ENCODE measurements around the gene TMEM94. TPM values are rescaled to one million over a fixed set of nuclear protein-coding genes. Genes with fewer than 3 reads are reported as not detected.

TMEM94 gene
- 10 to 100 TPM; 50.4 to 53.5 TPM for total RNA-seq

DNA sequence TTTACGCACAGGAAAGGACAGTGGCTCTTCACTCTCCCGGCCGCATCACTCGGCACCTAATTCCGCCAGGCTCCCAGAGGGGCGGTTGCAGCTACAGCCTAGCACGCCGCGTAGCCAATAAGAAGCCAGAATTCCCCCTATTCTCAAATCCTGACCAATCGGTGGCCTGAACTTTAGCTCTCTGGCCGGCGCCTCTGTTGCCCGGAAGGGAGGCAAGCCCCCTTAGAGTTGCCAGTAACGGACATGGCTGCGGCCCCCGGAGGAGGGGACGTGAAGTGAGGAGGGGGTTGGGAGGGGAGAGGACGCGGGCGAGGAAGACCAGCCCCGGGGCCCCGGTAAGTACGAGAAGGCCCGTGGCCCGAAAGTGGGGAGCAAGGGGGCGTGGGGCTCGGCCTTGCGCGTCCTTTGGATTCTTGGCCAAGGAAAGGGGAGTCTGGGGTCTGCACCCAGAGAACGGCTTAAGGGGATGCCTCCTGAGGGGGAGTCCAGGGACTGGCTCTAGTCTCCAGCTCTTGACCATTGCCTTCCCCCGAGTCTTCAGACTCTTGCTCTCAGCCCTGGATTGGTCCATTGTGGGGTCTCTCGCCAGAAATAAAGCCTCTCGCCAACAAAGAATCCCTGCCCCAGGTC is at the start of gene TMEM94:
Gene TMEM94 (plus strand): TSS at position 219 of the 630 bp plus-strand sequence. CDS start 15,271 bp downstream, outside the sequence.
- peak within 1 kb of the TSS; percentile 85 for H3K27ac Mint-ChIP-seq
- H3K4me3 Mint-ChIP-seq, result peak within 1 kb of the TSS; percentile 83
- intact Hi-C loops (cut with micrococcal nuclease), result loop anchor here (1.0 to 10.0 kb wide), 4 partner anchors 52 to 167 kb away; partner anchors contain the start of genes GRB2, MYO15B, SLC25A19 and TSEN54
- no peaks in the 10 kb centered on the region for H3K9me3 Mint-ChIP-seq
- CTCF ChIA-PET, result interaction anchor here (0.6 to 1.4 kb wide), 7 partner anchors 60 to 216 kb away, joined by 3 to 6 read pairs (median 3); partner anchors contain the start of genes MIF4GD, SMIM5 and TSEN54
- H3K27me3 Mint-ChIP-seq (ENCODE audit: low read depth), result no peaks in the 10 kb centered on the region
- DNase-seq, result peak; percentile 96
- no peaks in the 10 kb centered on the region for H3K36me3 Mint-ChIP-seq (ENCODE audit: low read depth)
- peaks cover 15% of the 10 kb centered on the region for H3K4me1 Mint-ChIP-seq (ENCODE audit: low read depth)

DNA sequence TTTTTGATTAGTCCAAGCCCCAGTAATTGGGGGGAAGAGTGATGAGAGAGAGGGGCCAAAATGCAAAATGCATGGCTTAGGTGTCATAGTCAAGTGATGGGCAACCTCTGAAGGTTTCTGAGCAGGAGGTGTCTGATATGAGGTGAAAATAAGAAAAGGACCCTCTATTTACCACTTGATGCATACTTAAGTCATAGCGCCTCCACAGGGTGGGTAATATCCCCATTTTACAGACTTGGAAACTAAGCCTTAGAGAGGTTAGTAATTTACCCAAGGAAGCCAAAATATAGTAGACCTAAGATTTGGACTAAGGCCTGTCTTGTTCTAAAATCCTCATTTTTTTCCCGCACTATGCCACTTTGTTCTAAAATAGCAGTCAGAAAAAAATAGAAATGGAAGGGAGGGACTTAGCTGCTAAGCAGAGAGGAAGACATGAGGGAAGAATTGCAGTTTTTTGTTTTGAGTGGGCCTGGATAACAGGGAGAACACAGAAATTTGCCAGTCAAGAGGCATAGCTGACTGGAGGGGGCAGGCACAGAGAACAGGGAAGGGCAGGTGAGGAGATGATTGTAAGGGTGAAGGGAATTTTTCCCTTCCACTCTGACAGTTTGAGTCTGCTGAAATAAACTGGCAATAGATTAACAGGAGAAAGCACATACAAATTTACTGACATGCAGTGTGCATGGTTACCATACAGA is 48.6 kb upstream of the TMEM94 start:
- intact Hi-C loops (cut with micrococcal nuclease), result loop anchor here (5.0 to 10.0 kb wide), 5 partner anchors 156 to 423 kb away; partner anchors contain the start of genes CDR2L and NUP85

GRCh38 chr17:75410141-75410540 is 46.3 kb upstream of the TMEM94 start:
- intact Hi-C loops (cut with micrococcal nuclease), result no loop called here
- Mint-ChIP-seq H3K4me3 (no peak overlapping the region), H3K4me1 (ENCODE audit: low read depth) (peaks cover 26% of the 10 kb centered on the region), H3K27ac (no peak overlapping the region), H3K9me3 (no peaks in the 10 kb centered on the region), H3K27me3 (ENCODE audit: low read depth) (no peaks in the 10 kb centered on the region), H3K36me3 (ENCODE audit: low read depth) (no peaks in the 10 kb centered on the region)
- CTCF ChIA-PET, result interaction anchor here (0.6 to 1.1 kb wide), 3 partner anchors 13 to 121 kb away, joined by 3 to 5 read pairs (median 3); partner anchors contain the start of gene SLC25A19
- no peak for DNase-seq

More for the DNA sequence above, 48.6 kb upstream of the TMEM94 start:
- peaks cover 36% of the 10 kb centered on the region for H3K4me1 Mint-ChIP-seq (ENCODE audit: low read depth)
- H3K9me3 Mint-ChIP-seq, result no peaks in the 10 kb centered on the region
- H3K36me3 Mint-ChIP-seq (ENCODE audit: low read depth), result no peaks in the 10 kb centered on the region
- CTCF ChIA-PET, result interaction anchor here (0.7 to 2.6 kb wide), 3 partner anchors 117 to 118 kb away, joined by 4 to 11 read pairs (median 4); partner anchors contain the start of gene SLC25A19
- DNase-seq, result no peak
- no peaks in the 10 kb centered on the region for H3K27me3 Mint-ChIP-seq (ENCODE audit: low read depth)
- no peak overlapping the region for H3K4me3 Mint-ChIP-seq
- no peak overlapping the region for H3K27ac Mint-ChIP-seq

- DNase-seq, result no peak
- Mint-ChIP-seq H3K4me3 (no peak overlapping the region), H3K27me3 (ENCODE audit: low read depth) (no peaks in the 10 kb centered on the region), H3K4me1 (ENCODE audit: low read depth) (peaks cover 20% of the 10 kb centered on the region), H3K9me3 (no peaks in the 10 kb centered on the region), H3K27ac (no peak overlapping the region), H3K36me3 (ENCODE audit: low read depth) (no peaks in the 10 kb centered on the region)
- CTCF ChIA-PET, result interaction anchor here (0.6 to 2.7 kb wide), 15 partner anchors 16 to 450 kb away, joined by 3 to 19 read pairs (median 4); partner anchors contain the start of genes GGA3, MIF4GD and SLC25A19
- intact Hi-C loops (cut with micrococcal nuclease), result no loop called here
Observed at GRCh38 chr17:75411328-75412067, 44.9 kb upstream of the TMEM94 start.

DNA sequence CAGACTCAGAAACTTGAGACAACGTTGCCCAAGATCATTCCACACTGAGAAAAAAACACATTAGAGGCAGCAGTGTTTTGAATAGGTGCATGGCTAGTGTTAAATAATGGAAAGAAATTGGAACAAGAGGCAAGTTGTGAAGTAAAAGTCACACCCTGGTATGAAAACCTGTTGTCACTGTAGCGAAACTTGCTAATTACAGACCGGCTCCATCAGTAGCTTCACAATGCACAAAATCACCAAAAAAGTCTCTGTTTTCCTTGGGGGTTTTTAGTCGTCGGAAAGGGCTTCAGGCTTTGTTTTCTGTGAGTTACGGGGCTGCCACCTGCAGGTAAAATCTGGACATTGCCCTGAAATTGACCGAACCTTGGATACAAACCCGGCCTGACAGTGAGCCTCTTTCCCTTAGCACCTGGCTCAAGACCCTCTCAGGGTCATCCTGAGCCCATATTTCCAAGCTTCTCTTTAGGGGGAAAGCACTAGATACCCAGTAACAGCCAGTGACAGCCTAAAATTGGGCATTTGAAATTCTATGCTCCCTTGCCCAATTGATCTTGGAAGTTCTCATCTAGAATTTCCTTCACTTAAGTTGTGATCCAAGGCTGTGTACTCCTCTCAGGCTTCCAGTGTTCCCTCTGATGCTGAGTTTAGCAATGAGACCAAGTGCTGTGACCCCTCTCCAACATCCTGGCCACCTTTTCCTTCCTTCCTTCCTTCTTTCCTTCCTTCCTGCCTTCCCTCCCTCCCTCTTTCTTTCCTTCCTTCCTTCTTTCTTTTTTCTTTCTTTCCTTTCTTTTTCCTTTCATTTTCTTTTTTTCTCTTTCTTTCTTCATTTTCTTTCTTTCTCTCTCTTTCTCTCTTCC is 43.7 kb upstream of the TMEM94 start:
- Mint-ChIP-seq H3K4me1 (ENCODE audit: low read depth) (peaks cover 18% of the 10 kb centered on the region), H3K36me3 (ENCODE audit: low read depth) (no peaks in the 10 kb centered on the region), H3K9me3 (no peaks in the 10 kb centered on the region), H3K4me3 (peak overlapping the region; percentile 37), H3K27ac (no peak overlapping the region), H3K27me3 (ENCODE audit: low read depth) (no peaks in the 10 kb centered on the region)
- CTCF ChIA-PET, result interaction anchor here (0.7 to 2.7 kb wide), 23 partner anchors 9 to 451 kb away, joined by 3 to 19 read pairs (median 4); partner anchors contain the start of genes GGA3, MIF4GD and SLC25A19
- intact Hi-C loops (cut with micrococcal nuclease), result no loop called here
- DNase-seq, result peak; percentile 87

DNA sequence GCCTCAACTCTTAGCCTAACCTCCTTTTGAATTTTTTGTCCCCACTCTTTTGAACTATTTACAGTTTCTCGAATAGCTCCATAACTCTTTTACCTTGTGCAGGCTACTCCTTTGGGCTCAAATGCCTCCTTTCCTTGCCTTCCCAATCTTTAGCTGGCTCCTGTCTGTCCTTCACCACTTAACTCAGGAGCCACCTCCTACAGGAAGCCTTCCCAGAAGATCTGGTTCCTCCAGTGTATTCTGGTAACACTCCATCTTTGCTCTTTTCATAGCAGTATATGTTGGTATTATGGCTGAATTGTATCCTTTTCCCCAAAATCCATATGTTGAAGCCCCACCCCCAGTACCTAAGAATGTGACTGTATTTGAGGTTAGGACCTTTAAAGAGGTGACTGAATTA is 41.9 kb upstream of the TMEM94 start:
- H3K36me3 Mint-ChIP-seq (ENCODE audit: low read depth), result no peaks in the 10 kb centered on the region
- DNase-seq, result no peak
- CTCF ChIA-PET, result interaction anchor here (1.0 to 1.1 kb wide), 2 partner anchors 21 to 92 kb away, joined by 3 to 4 read pairs; no protein-coding TSS in a partner anchor
- H3K4me3 Mint-ChIP-seq, result no peak overlapping the region
- no peak overlapping the region for H3K27ac Mint-ChIP-seq
- no peaks in the 10 kb centered on the region for H3K9me3 Mint-ChIP-seq
- peaks cover 18% of the 10 kb centered on the region for H3K4me1 Mint-ChIP-seq (ENCODE audit: low read depth)
- intact Hi-C loops (cut with micrococcal nuclease), result no loop called here
- H3K27me3 Mint-ChIP-seq (ENCODE audit: low read depth), result no peaks in the 10 kb centered on the region

DNA sequence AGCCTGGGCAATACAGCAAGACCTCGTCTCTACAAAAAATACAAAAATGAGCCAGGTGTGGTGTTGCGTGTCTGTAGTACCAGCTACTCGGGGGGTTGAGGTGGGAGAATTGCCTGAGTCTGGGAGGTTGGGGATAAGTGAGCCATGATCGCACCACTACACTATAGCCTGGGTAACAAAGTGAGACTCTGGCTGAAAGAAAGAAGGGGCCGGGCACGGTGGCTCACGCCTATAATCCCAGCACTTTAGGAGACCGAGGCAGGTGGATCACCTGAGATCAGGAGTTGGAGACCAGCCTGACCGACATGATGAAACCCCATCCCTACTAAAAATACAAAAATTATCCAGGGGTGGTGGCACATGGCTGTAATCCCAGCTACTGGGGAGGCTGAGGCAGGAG is 40.4 kb upstream of the TMEM94 start:
- CTCF ChIA-PET, result interaction anchor here (0.6 to 1.0 kb wide), 3 partner anchors 81 to 395 kb away, joined by 3 read pairs; no protein-coding TSS in a partner anchor
- peaks cover 18% of the 10 kb centered on the region for H3K4me1 Mint-ChIP-seq (ENCODE audit: low read depth)
- DNase-seq, result no peak
- intact Hi-C loops (cut with micrococcal nuclease), result no loop called here
- H3K27me3 Mint-ChIP-seq (ENCODE audit: low read depth), result no peaks in the 10 kb centered on the region
- no peak overlapping the region for H3K4me3 Mint-ChIP-seq
- H3K36me3 Mint-ChIP-seq (ENCODE audit: low read depth), result no peaks in the 10 kb centered on the region
- H3K9me3 Mint-ChIP-seq, result no peaks in the 10 kb centered on the region
- no peak overlapping the region for H3K27ac Mint-ChIP-seq

GRCh38 chr17:75417054-75417580 is 39.3 kb upstream of the TMEM94 start:
- Mint-ChIP-seq H3K4me1 (ENCODE audit: low read depth) (peaks cover 8% of the 10 kb centered on the region), H3K4me3 (no peak overlapping the region), H3K27me3 (ENCODE audit: low read depth) (no peaks in the 10 kb centered on the region), H3K9me3 (no peaks in the 10 kb centered on the region), H3K27ac (no peak overlapping the region), H3K36me3 (ENCODE audit: low read depth) (no peaks in the 10 kb centered on the region)
- CTCF ChIA-PET, result interaction anchor here (0.6 to 1.0 kb wide), 4 partner anchors 34 to 282 kb away, joined by 3 to 4 read pairs (median 4); no protein-coding TSS in a partner anchor
- DNase-seq, result no peak
- intact Hi-C loops (cut with micrococcal nuclease), result no loop called here

DNA sequence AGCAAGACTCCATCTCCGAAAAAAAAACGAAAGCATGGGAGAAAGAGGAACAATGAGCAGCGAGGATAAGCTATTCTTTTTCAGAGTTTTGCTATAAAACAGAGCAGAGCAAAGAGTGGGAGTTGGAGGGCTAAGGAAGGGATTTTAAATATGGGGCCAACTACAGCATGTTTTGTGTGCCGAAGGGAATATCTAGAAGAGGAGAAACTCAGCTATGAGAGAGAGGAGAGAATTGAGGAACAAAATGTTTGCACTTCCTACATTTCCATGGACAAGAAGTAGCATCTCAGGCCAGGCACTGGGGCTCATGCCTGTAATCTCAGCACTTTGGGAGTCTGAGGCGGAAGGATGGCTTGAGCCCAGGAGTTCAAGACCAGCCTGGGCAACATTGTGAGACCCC is 37.9 kb upstream of the TMEM94 start:
- intact Hi-C loops (cut with micrococcal nuclease), result no loop called here
- Mint-ChIP-seq H3K4me3 (no peak overlapping the region), H3K27me3 (ENCODE audit: low read depth) (no peaks in the 10 kb centered on the region), H3K9me3 (no peaks in the 10 kb centered on the region), H3K36me3 (ENCODE audit: low read depth) (no peaks in the 10 kb centered on the region), H3K4me1 (ENCODE audit: low read depth) (no peaks in the 10 kb centered on the region), H3K27ac (no peak overlapping the region)
- DNase-seq, result no peak
- CTCF ChIA-PET, result interaction anchor here (0.6 to 0.7 kb wide), 2 partner anchors 87 to 219 kb away, joined by 5 read pairs; no protein-coding TSS in a partner anchor

- no peak overlapping the region for H3K4me3 Mint-ChIP-seq
- CTCF ChIA-PET, result interaction anchor here (1.2 to 2.1 kb wide), 5 partner anchors 17 to 325 kb away, joined by 3 to 6 read pairs (median 4); partner anchors contain the start of genes SMIM5 and TSEN54
- intact Hi-C loops (cut with micrococcal nuclease), result loop anchor here (5.0 kb wide), 1 partner anchor 58 kb away; no protein-coding TSS in a partner anchor
- no peak for DNase-seq
- peaks cover 8% of the 10 kb centered on the region for H3K4me1 Mint-ChIP-seq (ENCODE audit: low read depth)
- H3K36me3 Mint-ChIP-seq (ENCODE audit: low read depth), result no peaks in the 10 kb centered on the region
- H3K27me3 Mint-ChIP-seq (ENCODE audit: low read depth), result peaks cover 2% of the 10 kb centered on the region
- no peak overlapping the region for H3K27ac Mint-ChIP-seq
- no peaks in the 10 kb centered on the region for H3K9me3 Mint-ChIP-seq
Observed at GRCh38 chr17:75428543-75429469, 27.6 kb upstream of the TMEM94 start.

Measured in activated naive CD4-positive, alpha-beta T cell treated with anti-CD3 and anti-CD28 coated beads for 36 hours (primary cell).